DMS153 (cell line): ENCODE results near the gene LSMEM2.
"Not testable (repeated sequence)": the region's sequence is repeated elsewhere in the genome, so short reads cannot be mapped to it uniquely, and the experiment has no call there.

Source experiments
- DNase-seq: peaks from one replicate; lab custom pipeline; 2025; lab: John Stamatoyannopoulos, UW

Gene LSMEM2

GRCh38 chr3:50264964-50265485, 13.9 kb upstream of the LSMEM2 start:
- no peak for DNase-seq

- no peak for DNase-seq
Measured at GRCh38 chr3:50265571-50265970, 13.3 kb upstream of the LSMEM2 start.

- DNase-seq: no peak
Measured at GRCh38 chr3:50266017-50266416, 12.9 kb upstream of the LSMEM2 start.

GRCh38 chr3:50266836-50267235, 12.1 kb upstream of the LSMEM2 start:
- DNase-seq: no peak

- no peak for DNase-seq
Measured at GRCh38 chr3:50267280-50267913, 11.5 kb upstream of the LSMEM2 start.

GRCh38 chr3:50268276-50268675, 10.6 kb upstream of the LSMEM2 start:
- no peak for DNase-seq

GRCh38 chr3:50268703-50269451, 10.0 kb upstream of the LSMEM2 start, which contains the start of gene SEMA3B:
Gene SEMA3B, plus strand, starts transcription at chr3:50269147. Its CDS starts 94 bp downstream, at chr3:50269241.
- DNase-seq: no peak

- no peak for DNase-seq
Measured at GRCh38 chr3:50269460-50269859, 9.4 kb upstream of the LSMEM2 start.

GRCh38 chr3:50269977-50270413, 8.9 kb upstream of the LSMEM2 start:
- no peak for DNase-seq

- DNase-seq: no peak
Measured at GRCh38 chr3:50270422-50271224, 8.3 kb upstream of the LSMEM2 start.

- no peak for DNase-seq
Measured at GRCh38 chr3:50271314-50271936, 7.5 kb upstream of the LSMEM2 start.

- DNase-seq: not testable (repeated sequence)
Measured at GRCh38 chr3:50272538-50272910, 6.4 kb upstream of the LSMEM2 start.

- DNase-seq: peak; percentile 4
Measured at GRCh38 chr3:50272911-50273688, 5.8 kb upstream of the LSMEM2 start.

GRCh38 chr3:50273689-50274065, 5.2 kb upstream of the LSMEM2 start:
- no peak for DNase-seq

- DNase-seq: peak; percentile 20
Measured at GRCh38 chr3:50274371-50275104, 4.3 kb upstream of the LSMEM2 start.

GRCh38 chr3:50275141-50275995, 3.5 kb upstream of the LSMEM2 start:
- no peak for DNase-seq

GRCh38 chr3:50275996-50276761, 2.7 kb upstream of the LSMEM2 start:
- no peak for DNase-seq

GRCh38 chr3:50276762-50277101, 2.2 kb upstream of the LSMEM2 start:
- DNase-seq: no peak
